Uterus (tissue), 4 donors: Measurements from ENCODE around the gene NAALADL1. TPM values are rescaled to one million over a fixed set of nuclear protein-coding genes. Genes with fewer than 3 reads are reported as not detected.

ENCODE experiments used
- DNase-seq, 2 donors: peaks; one replicate each; pipeline ENCODE4 v3.0.0-alpha.2; 2019 to 2020
- H3K27ac ChIP-seq, 2 donors: fragments of 200-600 bp; sonication (generic); 1 replicate in 1 of 2; 2 replicates in 1 of 2; pipeline ENCODE4 v1.5.1; 2016 to 2018
- H3K27me3 ChIP-seq, 2 donors: fragments of 200-600 bp; sonication (generic); one replicate each; pipeline ENCODE4 v1.5.1; 2018 to 2019; ENCODE audit warnings: control low read depth in 1 of 2
- H3K36me3 ChIP-seq, 2 donors: fragments of 200-600 bp; sonication (generic); one replicate each; pipeline ENCODE4 v1.5.1; 2019; ENCODE audit warnings: control low read depth in 1 of 2
- H3K4me1 ChIP-seq, 2 donors: fragments of 200-600 bp; sonication (generic); one replicate each; pipeline ENCODE4 v1.5.1; 2018 to 2019; ENCODE audit warnings: control low read depth in 1 of 2
- H3K4me3 ChIP-seq, 2 donors: fragments of 200-600 bp; sonication (generic); 1 replicate in 1 of 2; 2 replicates in 1 of 2; pipeline ENCODE4 v1.5.1; 2018 to 2019; ENCODE audit warnings: mild to moderate bottlenecking in 1 of 2
- H3K9me3 ChIP-seq, 2 donors: fragments of 200-600 bp; sonication (generic); one replicate each; pipeline ENCODE4 v1.5.1; 2019; ENCODE audit warnings: control low read depth in 1 of 2
- POLR2A ChIP-seq, 2 donors: fragments of 450-650 bp; IDR thresholded peaks; one replicate each; pipeline ENCODE4 v1.6.1; 2016; ENCODE audit warnings: antibody characterized with exemption in 2 of 2, mild to moderate bottlenecking in 1 of 2, moderate library complexity in 1 of 2
- intact Hi-C: fragments of 100-400 bp; cut with DNase I; formaldehyde crosslinking; loops from one replicate; pipeline ENCODE4 v1.15.1; 2023; ENCODE audit warnings: low total_unique reads
- total RNA-seq, 4 donors: library from RNA; depleted of rRNA in 3 of 4; stranded (reverse); fragments of >200 nt in 3 of 4; gene quantifications; one replicate each; pipeline versions ENCODE4 v1.1.0 to v1.2.4, GENCODE V29; 2014 to 2023
- TF ChIP-seq, protein P1 (sequence below), 4 experiments: fragments of 200-600 bp in 2 of 4; fragments of 450-650 bp in 2 of 4; sonication (generic) in 2 of 4; IDR thresholded peaks; one replicate each; pipeline ENCODE4 v1.5.1; 2016 to 2019; ENCODE audit warnings: antibody characterized with exemption in 4 of 4, mild to moderate bottlenecking in 2 of 4, moderate library complexity in 1 of 4
- donor health status: DM: yes; HTN: yes; CAD: no.

NAALADL1 gene
- total RNA-seq, 4 donors from 2014 or later: 0.59 to 37.1 (median 17.6) TPM

DNA sequence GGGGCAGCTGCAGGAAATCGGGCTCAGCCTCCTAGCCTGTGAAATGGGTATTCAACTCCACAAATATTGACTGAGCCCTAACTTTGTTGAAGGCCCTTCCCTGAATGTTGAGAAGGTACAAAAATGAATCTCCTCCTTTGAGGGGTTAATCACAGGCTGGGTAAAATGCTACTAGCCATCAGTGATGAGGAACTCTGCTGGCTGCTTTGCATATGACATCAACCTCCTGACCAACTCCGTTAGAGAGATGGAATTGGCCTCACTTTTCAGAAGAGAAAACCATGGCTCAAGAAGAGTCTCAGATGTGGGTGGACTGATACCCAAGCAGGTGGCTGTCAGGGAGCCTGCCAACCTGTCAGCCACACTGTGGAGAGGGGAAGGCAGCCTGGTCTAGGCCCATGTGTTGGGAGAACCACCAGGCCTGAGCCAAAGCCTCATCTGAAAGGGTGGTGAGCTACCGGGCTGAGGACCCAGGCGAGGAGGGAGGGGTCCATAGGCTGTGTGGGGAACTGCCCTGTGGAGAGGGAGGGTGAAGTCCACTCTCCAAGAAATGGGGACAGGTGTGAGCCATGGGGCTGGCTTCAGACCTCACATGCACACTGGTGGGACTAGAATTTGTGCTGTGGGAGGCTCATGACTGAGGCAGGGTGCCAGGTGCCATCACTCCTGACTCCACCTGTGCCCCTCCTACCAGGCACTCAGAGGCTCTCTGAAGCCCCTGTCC, 13.7 kb upstream of the NAALADL1 start:
- H3K36me3 ChIP-seq: no peaks in the 10 kb centered on the region
- no peaks in the 10 kb centered on the region for H3K27me3 ChIP-seq
- DNase-seq: no peak
- no peaks in the 10 kb centered on the region for H3K4me1 ChIP-seq
- no peak overlapping the region for H3K27ac ChIP-seq
- no peak overlapping the region for H3K4me3 ChIP-seq
- no peak for TF ChIP-seq POLR2A (IDR thresholded peaks at IDR 0.05)
- intact Hi-C loops: no loop called here
- no peaks in the 10 kb centered on the region for H3K9me3 ChIP-seq

DNA sequence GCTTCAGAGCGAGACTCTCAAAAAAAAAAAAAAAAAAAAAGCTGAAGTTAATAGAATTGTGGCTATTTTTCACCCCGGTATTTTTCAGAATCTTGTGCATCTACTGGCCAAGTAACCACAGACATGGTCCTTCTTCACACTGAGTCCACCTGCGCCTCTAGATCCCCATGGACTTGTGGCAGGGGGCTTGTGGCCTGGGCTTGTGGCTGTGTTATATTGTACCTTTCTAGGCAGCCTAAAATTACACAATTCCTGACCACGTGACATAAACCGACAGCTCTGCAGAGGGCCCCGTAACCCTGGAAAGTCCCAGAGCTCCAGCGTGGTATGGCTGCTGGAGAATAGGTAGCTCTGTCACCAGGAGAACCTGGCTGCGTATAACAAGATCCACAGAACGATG, 10.9 kb upstream of the NAALADL1 start:
- intact Hi-C loops: no loop called here
- Histone ChIP-seq H3K9me3 (no peaks in the 10 kb centered on the region), H3K4me3 (no peak overlapping the region), H3K4me1 (no peaks in the 10 kb centered on the region), H3K36me3 (no peaks in the 10 kb centered on the region), H3K27ac (no peak overlapping the region), H3K27me3 (no peaks in the 10 kb centered on the region)
- DNase-seq: no peak
- TF ChIP-seq, protein P1, sequence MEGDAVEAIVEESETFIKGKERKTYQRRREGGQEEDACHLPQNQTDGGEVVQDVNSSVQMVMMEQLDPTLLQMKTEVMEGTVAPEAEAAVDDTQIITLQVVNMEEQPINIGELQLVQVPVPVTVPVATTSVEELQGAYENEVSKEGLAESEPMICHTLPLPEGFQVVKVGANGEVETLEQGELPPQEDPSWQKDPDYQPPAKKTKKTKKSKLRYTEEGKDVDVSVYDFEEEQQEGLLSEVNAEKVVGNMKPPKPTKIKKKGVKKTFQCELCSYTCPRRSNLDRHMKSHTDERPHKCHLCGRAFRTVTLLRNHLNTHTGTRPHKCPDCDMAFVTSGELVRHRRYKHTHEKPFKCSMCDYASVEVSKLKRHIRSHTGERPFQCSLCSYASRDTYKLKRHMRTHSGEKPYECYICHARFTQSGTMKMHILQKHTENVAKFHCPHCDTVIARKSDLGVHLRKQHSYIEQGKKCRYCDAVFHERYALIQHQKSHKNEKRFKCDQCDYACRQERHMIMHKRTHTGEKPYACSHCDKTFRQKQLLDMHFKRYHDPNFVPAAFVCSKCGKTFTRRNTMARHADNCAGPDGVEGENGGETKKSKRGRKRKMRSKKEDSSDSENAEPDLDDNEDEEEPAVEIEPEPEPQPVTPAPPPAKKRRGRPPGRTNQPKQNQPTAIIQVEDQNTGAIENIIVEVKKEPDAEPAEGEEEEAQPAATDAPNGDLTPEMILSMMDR (IDR thresholded peaks at IDR 0.05): no peak
- no peak for TF ChIP-seq POLR2A (IDR thresholded peaks at IDR 0.05)

DNA sequence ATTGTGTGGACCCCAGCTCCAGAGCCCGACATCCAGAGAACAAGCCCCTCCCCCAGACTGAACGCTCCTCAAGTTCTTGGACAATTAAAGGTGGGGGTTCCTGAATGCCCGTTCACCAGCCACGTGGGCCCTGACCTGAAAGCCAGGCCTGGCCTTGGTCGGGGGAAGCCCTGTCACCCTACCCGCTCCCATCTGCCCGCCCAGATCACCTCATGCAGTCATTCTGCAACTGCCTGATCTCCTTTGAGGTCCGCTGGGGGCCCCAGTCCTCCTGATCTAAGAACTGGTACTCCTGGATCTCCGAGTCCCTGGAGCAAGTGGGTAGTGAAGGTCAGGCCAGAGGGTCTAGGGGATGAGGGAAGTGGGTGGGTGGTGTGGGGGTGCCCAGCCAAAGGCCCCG, 9.1 kb upstream of the NAALADL1 start:
- H3K36me3 ChIP-seq: no peaks in the 10 kb centered on the region
- intact Hi-C loops: no loop called here
- H3K27ac ChIP-seq: no peak overlapping the region
- H3K4me1 ChIP-seq: no peaks in the 10 kb centered on the region
- H3K4me3 ChIP-seq: no peak overlapping the region
- H3K9me3 ChIP-seq: no peaks in the 10 kb centered on the region
- H3K27me3 ChIP-seq: no peaks in the 10 kb centered on the region
- TF ChIP-seq POLR2A (IDR thresholded peaks at IDR 0.05): no peak
- TF ChIP-seq, protein P1 (IDR thresholded peaks at IDR 0.05): no peak
- no peak for DNase-seq

DNA sequence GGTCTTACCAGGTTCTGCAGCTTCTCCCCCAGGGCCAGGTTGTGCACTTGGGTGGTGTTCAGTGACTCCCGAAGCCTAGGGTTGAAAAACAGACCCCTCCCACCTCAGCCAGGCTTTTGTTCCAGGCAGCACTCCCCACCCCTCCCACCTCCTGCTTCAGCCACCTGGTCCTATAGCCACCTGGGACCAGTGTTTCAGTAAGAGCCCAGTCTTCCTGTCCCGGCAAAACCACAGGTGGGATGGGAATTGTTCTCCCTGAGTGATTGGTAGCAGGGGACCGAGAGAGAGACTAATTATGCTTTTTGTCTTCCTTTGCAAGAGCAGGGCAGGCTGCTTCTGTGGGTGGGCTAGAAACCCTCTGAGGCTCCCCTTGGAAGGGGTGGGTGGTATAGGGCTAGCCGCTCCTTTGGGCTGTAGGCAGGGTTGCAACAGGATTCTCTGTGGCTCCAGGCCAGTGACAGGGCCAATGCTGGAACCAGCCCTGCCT, 8.5 kb upstream of the NAALADL1 start:
- H3K27ac ChIP-seq: no peak overlapping the region
- no peak for TF ChIP-seq POLR2A (IDR thresholded peaks at IDR 0.05)
- TF ChIP-seq, protein P1 (IDR thresholded peaks at IDR 0.05): no peak
- no peaks in the 10 kb centered on the region for H3K36me3 ChIP-seq
- no peak for DNase-seq
- intact Hi-C loops: no loop called here
- no peaks in the 10 kb centered on the region for H3K9me3 ChIP-seq
- no peaks in the 10 kb centered on the region for H3K4me1 ChIP-seq
- H3K4me3 ChIP-seq: no peak overlapping the region
- H3K27me3 ChIP-seq: no peaks in the 10 kb centered on the region

GRCh38 chr11:65066315-65066714, 8.0 kb upstream of the NAALADL1 start:
- H3K4me1 ChIP-seq: no peaks in the 10 kb centered on the region
- no peaks in the 10 kb centered on the region for H3K27me3 ChIP-seq
- DNase-seq: no peak
- no peaks in the 10 kb centered on the region for H3K9me3 ChIP-seq
- intact Hi-C loops: no loop called here
- H3K36me3 ChIP-seq: no peaks in the 10 kb centered on the region
- TF ChIP-seq, protein P1 (IDR thresholded peaks at IDR 0.05): no peak
- no peak for TF ChIP-seq POLR2A (IDR thresholded peaks at IDR 0.05)
- H3K4me3 ChIP-seq: no peak overlapping the region
- H3K27ac ChIP-seq: no peak overlapping the region
